GM23248 (cell line): ENCODE data around the gene FAM174C. TPM values are rescaled to one million over a fixed set of nuclear protein-coding genes. Genes with fewer than 3 reads are reported as not detected.
"Not testable (repeated sequence)": the region's sequence is repeated elsewhere in the genome, so short reads cannot be mapped to it uniquely, and the experiment has no call there.

Source experiments
- DNase-seq: peaks from one replicate; pipeline ENCODE4 v3.0.0-alpha.2; 2015
- H2AFZ ChIP-seq: fragments of 200-600 bp; sonication (generic); 2 replicates; pipeline ENCODE4 v1.6.1; 2016; ENCODE audit warnings: antibody characterized with exemption
- H3F3A ChIP-seq: fragments of 200-600 bp; sonication (generic); 2 replicates; pipeline ENCODE4 v1.6.1; 2016; ENCODE audit warnings: mild to moderate bottlenecking, antibody characterized with exemption, mixed run types; ENCODE audit not compliant: insufficient read depth
- H3K27ac ChIP-seq: fragments of 200-600 bp; sonication (generic); 2 replicates; pipeline ENCODE4 v1.5.1; 2016; ENCODE audit warnings: mild to moderate bottlenecking
- H3K27me3 ChIP-seq: fragments of 200-600 bp; sonication (generic); replicated peaks from 2 replicates; pipeline ENCODE4 v1.6.1; 2016; ENCODE audit warnings: mild to moderate bottlenecking; ENCODE audit not compliant: insufficient read depth
- H3K36me3 ChIP-seq: fragments of 200-600 bp; sonication (generic); 2 replicates; pipeline ENCODE4 v1.6.1; 2016; ENCODE audit warnings: low read depth, mild to moderate bottlenecking
- H3K4me1 ChIP-seq: fragments of 200-600 bp; sonication (generic); 2 replicates; pipeline ENCODE4 v1.6.1; 2016; ENCODE audit warnings: mild to moderate bottlenecking; ENCODE audit not compliant: insufficient read depth
- H3K4me2 ChIP-seq: fragments of 200-600 bp; sonication (generic); one replicate; pipeline ENCODE4 v1.6.1; 2016; ENCODE audit warnings: mild to moderate bottlenecking; ENCODE audit not compliant: unreplicated experiment
- H3K4me3 ChIP-seq: fragments of 200-600 bp; sonication (generic); 2 replicates; pipeline ENCODE4 v1.5.1; 2016; ENCODE audit warnings: mild to moderate bottlenecking
- H3K79me2 ChIP-seq: fragments of 200-600 bp; sonication (generic); 2 replicates; pipeline ENCODE4 v1.6.1; 2016; ENCODE audit warnings: mild to moderate bottlenecking; ENCODE audit not compliant: insufficient read depth
- H3K9ac ChIP-seq: fragments of 200-600 bp; sonication (generic); 2 replicates; pipeline ENCODE4 v1.6.1; 2016; ENCODE audit warnings: mild to moderate bottlenecking
- H3K9me2 ChIP-seq: fragments of 200-600 bp; sonication (generic); 2 replicates; pipeline ENCODE4 v1.6.1; 2016; ENCODE audit warnings: mixed run types, mild to moderate bottlenecking, moderate library complexity; ENCODE audit not compliant: insufficient read depth
- H3K9me3 ChIP-seq: fragments of 200-600 bp; sonication (generic); one replicate; pipeline ENCODE4 v1.6.1; 2017; ENCODE audit warnings: low read depth
- H4K20me1 ChIP-seq: fragments of 200-600 bp; sonication (generic); 2 replicates; pipeline ENCODE4 v1.6.0; 2016; ENCODE audit not compliant: insufficient read depth
- EZH2 ChIP-seq: fragments of 200-600 bp; sonication (generic); IDR thresholded peaks from 2 replicates; pipeline ENCODE4 v1.6.1; 2018; ENCODE audit warnings: antibody characterized with exemption, mild to moderate bottlenecking; ENCODE audit not compliant: insufficient read depth, poor library complexity, severe bottlenecking
- EZH2phosphoT487 ChIP-seq: fragments of 200-600 bp; sonication (generic); IDR thresholded peaks from 2 replicates; pipeline ENCODE4 v1.6.1; 2018; ENCODE audit warnings: antibody characterized with exemption, moderate library complexity, mild to moderate bottlenecking, low read depth; ENCODE audit not compliant: insufficient read depth
- WGBS, 2 experiments: methylation state at CpG; one replicate each; pipeline ENCODE4 v1.1.6; 2015 to 2017; ENCODE audit warnings: low lambda C conversion rate in 2 of 2, low coverage in 1 of 2; ENCODE audit errors: missing lambda C conversion rate in 2 of 2; 5-methylcytosine and 5-hydroxymethylcytosine counted together
- in situ Hi-C: fragments of 300-500 bp; cut with MboI; formaldehyde crosslinking; loops from 2 replicates; pipeline ENCODE4 v1.15.0; 2020
- polyA plus RNA-seq: library from polyadenylated mRNA; unstranded; fragments of >200 nt; fragmentation: Nextera tagmentation; extraction: Ambion mirVana; gene quantifications from 2 replicates; pipeline ENCODE4 v1.2.1, GENCODE V29; 2016
- total RNA-seq: library from RNA; depleted of rRNA; stranded (reverse); fragments of >200 nt; shearing (Covaris generic); gene quantifications from 2 replicates; pipeline ENCODE4 v1.2.3, GENCODE V29; 2014

The FAM174C gene
- total and polyA plus RNA-seq, 2 experiments from 2014 or later = 81.6 to 84.5 TPM

- Histone ChIP-seq H3K9me2 (no peaks in the 10 kb centered on the region), H3K36me3 (no peaks in the 10 kb centered on the region), H3K27ac (no peak overlapping the region), H2AFZ (no peak overlapping the region), H3F3A (no peaks in the 10 kb centered on the region), H4K20me1 (no peaks in the 10 kb centered on the region), H3K79me2 (no peaks in the 10 kb centered on the region), H3K4me2 (no peak overlapping the region), H3K4me3 (no peak overlapping the region), H3K27me3 (no peaks in the 10 kb centered on the region), H3K4me1 (no peaks in the 10 kb centered on the region), H3K9me3 (no peaks in the 10 kb centered on the region), H3K9ac (no peak overlapping the region)
- DNase-seq = no peak
- 73 to 76% methylated on average over 12 to 34 of the region's 34 CpGs for WGBS, 2 experiments
- TF ChIP-seq EZH2 (no peak), EZH2phosphoT487 (no peak)
- in situ Hi-C loops = no loop called here
Observed at GRCh38 chr19:1299801-1300200, 24.5 kb downstream of the FAM174C start.

GRCh38 chr19:1300744-1301490, 25.6 kb downstream of the FAM174C start:
- H3K4me3 ChIP-seq = no peak overlapping the region
- 72 to 75% methylated on average over 26 to 35 of the region's 35 CpGs for WGBS, 2 experiments
- TF ChIP-seq EZH2phosphoT487 = no peak
- no peak for TF ChIP-seq EZH2
- in situ Hi-C loops = no loop called here
- H3K9me2 ChIP-seq = no peaks in the 10 kb centered on the region
- no peak overlapping the region for H3K9ac ChIP-seq
- no peaks in the 10 kb centered on the region for H4K20me1 ChIP-seq
- H3K9me3 ChIP-seq = no peaks in the 10 kb centered on the region
- no peak for DNase-seq
- no peak overlapping the region for H2AFZ ChIP-seq
- no peak overlapping the region for H3K4me2 ChIP-seq
- H3K27me3 ChIP-seq = no peaks in the 10 kb centered on the region
- no peaks in the 10 kb centered on the region for H3K79me2 ChIP-seq
- no peaks in the 10 kb centered on the region for H3F3A ChIP-seq
- no peaks in the 10 kb centered on the region for H3K36me3 ChIP-seq
- H3K4me1 ChIP-seq = no peaks in the 10 kb centered on the region
- no peak overlapping the region for H3K27ac ChIP-seq

GRCh38 chr19:1302533-1303239, 27.4 kb downstream of the FAM174C start:
- Histone ChIP-seq H3K36me3 (no peaks in the 10 kb centered on the region), H2AFZ (no peak overlapping the region), H3K9me2 (no peaks in the 10 kb centered on the region), H3K9me3 (no peaks in the 10 kb centered on the region), H3K4me1 (no peaks in the 10 kb centered on the region), H3K4me3 (no peak overlapping the region), H3K27me3 (no peaks in the 10 kb centered on the region), H3F3A (no peaks in the 10 kb centered on the region), H3K79me2 (no peaks in the 10 kb centered on the region), H3K4me2 (no peak overlapping the region), H4K20me1 (no peaks in the 10 kb centered on the region), H3K27ac (no peak overlapping the region), H3K9ac (no peak overlapping the region)
- in situ Hi-C loops = no loop called here
- WGBS, 2 experiments = 60 to 63% methylated on average over 18 to 36 of the region's 36 CpGs
- TF ChIP-seq EZH2 (no peak), EZH2phosphoT487 (no peak)
- DNase-seq = no peak

GRCh38 chr19:1304197-1304924, 29.0 kb downstream of the FAM174C start:
- no peak overlapping the region for H2AFZ ChIP-seq
- H3F3A ChIP-seq = no peaks in the 10 kb centered on the region
- no peak for TF ChIP-seq EZH2phosphoT487
- no peak for TF ChIP-seq EZH2
- H3K9ac ChIP-seq = no peak overlapping the region
- H4K20me1 ChIP-seq = no peaks in the 10 kb centered on the region
- no peak overlapping the region for H3K27ac ChIP-seq
- 82 to 85% methylated on average over 26 of the region's 28 CpGs for WGBS, 2 experiments
- no peaks in the 10 kb centered on the region for H3K9me3 ChIP-seq
- no peaks in the 10 kb centered on the region for H3K36me3 ChIP-seq
- no peak for DNase-seq
- in situ Hi-C loops = no loop called here
- H3K9me2 ChIP-seq = no peaks in the 10 kb centered on the region
- H3K27me3 ChIP-seq = no peaks in the 10 kb centered on the region
- H3K4me1 ChIP-seq = no peaks in the 10 kb centered on the region
- no peaks in the 10 kb centered on the region for H3K79me2 ChIP-seq
- H3K4me3 ChIP-seq = no peak overlapping the region
- H3K4me2 ChIP-seq = no peak overlapping the region

- H3K27ac ChIP-seq, H3K4me3 ChIP-seq, H3K36me3 ChIP-seq, H4K20me1 ChIP-seq, DNase-seq, H2AFZ ChIP-seq, in situ Hi-C loops, H3K79me2 ChIP-seq, H3K4me1 ChIP-seq, H3K27me3 ChIP-seq, H3K9me3 ChIP-seq, H3F3A ChIP-seq, H3K9ac ChIP-seq, H3K4me2 ChIP-seq, H3K9me2 ChIP-seq: not testable (repeated sequence)
- WGBS, 2 experiments = 80 to 87% methylated on average over 9 of the region's 9 CpGs
Observed at GRCh38 chr19:1305354-1305753, 30.0 kb downstream of the FAM174C start.
